HG02852 (cell line): ENCODE data around the gene CHN2.
"Not testable (repeated sequence)": the region's sequence is repeated elsewhere in the genome, so short reads cannot be mapped to it uniquely, and the experiment has no call there.

Source experiments
- ATAC-seq: cut with Tn5 transposase; IDR thresholded peaks from one replicate; pipeline ENCODE4 v1.9.1; 2021; ENCODE audit warnings: mild to moderate bottlenecking, moderate library complexity; ENCODE audit not compliant: unreplicated experiment

The CHN2 gene

GRCh38 chr7:29255199-29255878 is 60.8 kb downstream of the CHN2 start:
- ATAC-seq, result no peak

GRCh38 chr7:29255906-29256692 is 61.5 kb downstream of the CHN2 start:
- ATAC-seq, result no peak

GRCh38 chr7:29256693-29257002 is 62.1 kb downstream of the CHN2 start:
- no peak for ATAC-seq

- ATAC-seq, result no peak
These were observed 64.4 kb downstream of the CHN2 start for GRCh38 chr7:29258951-29259350.

- no peak for ATAC-seq
These were observed 67.8 kb downstream of the CHN2 start for GRCh38 chr7:29262191-29262917.

- ATAC-seq, result not testable (repeated sequence)
These were observed 69.1 kb downstream of the CHN2 start for GRCh38 chr7:29263601-29264207.

- no peak for ATAC-seq
These were observed 70.8 kb downstream of the CHN2 start for GRCh38 chr7:29265208-29265923.

- no peak for ATAC-seq
These were observed 75.4 kb downstream of the CHN2 start for GRCh38 chr7:29269935-29270334.

GRCh38 chr7:29270594-29271318 is 76.2 kb downstream of the CHN2 start:
- ATAC-seq, result no peak

GRCh38 chr7:29271319-29271658 is 76.7 kb downstream of the CHN2 start:
- ATAC-seq, result no peak

- no peak for ATAC-seq
These were observed 77.5 kb downstream of the CHN2 start for GRCh38 chr7:29272057-29272456.

- ATAC-seq, result no peak
These were observed 79.8 kb downstream of the CHN2 start for GRCh38 chr7:29274146-29275017.

GRCh38 chr7:29275018-29275318 is 80.4 kb downstream of the CHN2 start:
- ATAC-seq, result no peak

- ATAC-seq, result no peak
These were observed 80.9 kb downstream of the CHN2 start for GRCh38 chr7:29275493-29275892.

GRCh38 chr7:29276199-29276598 is 81.6 kb downstream of the CHN2 start:
- no peak for ATAC-seq

GRCh38 chr7:29276806-29277205 is 82.2 kb downstream of the CHN2 start:
- no peak for ATAC-seq

GRCh38 chr7:29277436-29278215 is 83.1 kb downstream of the CHN2 start:
- no peak for ATAC-seq

GRCh38 chr7:29278337-29279069 is 83.9 kb downstream of the CHN2 start:
- ATAC-seq, result no peak
